Ramos (cell line): Measurements from ENCODE around the gene CXCL11.

Experiments
- in situ Hi-C: fragments of 300-500 bp; cut with MboI; formaldehyde crosslinking; loops from one replicate; pipeline ENCODE4 v1.14.3; 2022; ENCODE audit warnings: low sequenced_read_pairs; ENCODE audit not compliant: unreplicated experiment

The CXCL11 gene

GRCh38 chr4:76035799-76036380, at the start of gene CXCL11:
Gene CXCL11 (minus strand): TSS chr4:76036070. CDS start chr4:76035987, 83 bp downstream.
- in situ Hi-C loops: no loop called here

DNA sequence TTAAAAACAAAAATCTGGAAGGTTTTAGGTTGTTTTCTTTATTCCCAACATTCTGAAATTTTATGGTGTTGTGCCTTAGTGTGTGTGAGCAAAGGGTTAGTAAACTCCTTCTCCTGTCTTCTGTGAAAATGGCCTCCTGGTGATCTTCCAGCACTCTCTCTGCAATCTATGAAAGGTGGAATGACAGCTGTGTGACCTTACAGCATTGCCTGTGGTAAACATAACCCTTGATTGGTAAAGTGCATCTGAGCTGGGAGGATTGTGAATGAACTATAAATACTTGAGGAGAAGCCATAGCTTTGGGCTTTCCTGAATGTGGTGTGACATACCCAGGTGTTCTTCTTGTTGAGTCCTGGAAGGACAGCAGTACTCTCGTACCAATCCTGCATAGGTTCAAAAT, 48.7 kb upstream of the CXCL11 start:
- in situ Hi-C loops: no loop called here

- in situ Hi-C loops: no loop called here
Measured at GRCh38 chr4:76083386-76083988, 47.6 kb upstream of the CXCL11 start.

DNA sequence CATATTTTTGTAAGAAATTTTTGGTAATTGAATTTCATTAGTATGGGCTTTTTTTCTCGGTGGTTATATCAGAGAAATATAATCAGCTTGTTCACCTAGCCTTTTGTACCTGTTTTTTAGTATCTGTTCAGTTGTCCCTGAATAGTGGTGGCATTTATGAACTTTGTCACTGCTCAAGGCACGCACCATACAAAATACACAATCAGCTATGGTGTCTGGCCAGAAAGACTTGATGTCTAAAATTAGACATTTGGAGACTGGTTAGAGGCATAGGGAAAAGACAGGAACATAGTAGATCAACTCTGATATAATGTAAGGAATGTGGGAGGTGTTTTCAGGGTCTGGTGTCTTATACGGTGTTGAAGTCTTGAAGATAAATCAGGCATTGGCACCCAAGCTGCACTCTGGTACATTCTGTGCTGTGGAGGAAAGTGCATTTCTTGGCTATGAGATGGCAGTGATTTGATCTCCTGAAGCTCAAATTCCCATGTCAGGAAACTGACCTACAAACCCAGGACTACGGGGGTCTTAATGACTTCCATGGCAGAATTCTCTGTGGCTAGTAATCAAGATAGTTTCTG, 42.3 kb upstream of the CXCL11 start:
- in situ Hi-C loops: no loop called here

DNA sequence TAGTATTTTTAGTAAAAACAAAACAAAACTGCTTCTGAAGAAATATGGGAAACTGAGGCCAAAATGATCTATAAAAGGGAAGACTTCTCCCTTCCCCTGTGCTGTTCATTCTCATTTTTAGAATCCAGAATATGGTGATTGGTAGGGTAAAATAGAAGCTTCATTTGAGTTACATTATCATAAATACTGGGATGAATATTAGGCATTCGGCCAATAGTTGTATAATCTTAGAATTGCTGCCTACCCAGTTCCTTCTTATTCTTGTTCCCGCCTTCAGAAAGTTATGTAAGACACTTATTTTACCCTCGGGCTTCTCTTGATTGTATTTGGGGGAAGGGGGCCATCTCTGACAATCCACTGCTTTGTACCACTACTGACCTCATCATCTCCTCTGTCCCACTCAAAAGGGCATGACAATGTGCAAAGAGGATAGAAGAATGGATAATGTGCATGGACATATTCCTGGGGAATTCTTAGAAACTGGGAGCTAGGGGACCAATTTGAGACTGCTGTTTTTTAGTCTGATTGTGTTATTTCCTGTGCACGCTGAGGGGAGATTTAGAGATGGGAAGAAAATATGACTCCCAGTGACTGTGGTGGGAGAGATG, 39.2 kb upstream of the CXCL11 start:
- in situ Hi-C loops: loop anchor here (25.0 kb wide), 1 partner anchor 488 kb away; no protein-coding TSS in a partner anchor

DNA sequence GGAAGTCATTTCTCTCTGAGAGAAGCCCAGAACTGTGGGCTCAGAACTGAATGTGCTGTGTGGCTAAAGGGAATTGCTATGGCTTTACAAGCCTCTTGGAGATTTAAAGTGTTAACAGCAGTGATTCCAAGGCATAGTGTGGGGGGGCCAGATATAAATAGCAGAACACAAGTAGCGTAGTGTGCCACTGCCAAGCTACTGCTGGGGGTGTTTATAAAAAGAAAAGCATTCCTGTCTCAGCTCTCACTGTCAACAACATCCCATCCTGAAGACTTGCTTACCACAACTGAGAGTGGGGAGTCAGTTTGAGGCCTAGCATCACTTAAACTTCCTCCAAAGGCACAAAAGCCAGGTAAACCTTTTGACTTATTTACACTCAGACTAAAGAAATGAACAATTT, 38.6 kb upstream of the CXCL11 start, which contains the start of gene ART3:
Gene ART3, plus strand, starts transcription at position 242 of the 400 bp plus-strand sequence. CDS start 1,181 bp downstream, outside the sequence.
- in situ Hi-C loops: loop anchor here (25.0 kb wide), 1 partner anchor 487 kb away; no protein-coding TSS in a partner anchor

- in situ Hi-C loops: loop anchor here (25.0 kb wide), 1 partner anchor 485 kb away; no protein-coding TSS in a partner anchor
Measured at GRCh38 chr4:76072760-76073159, 36.9 kb upstream of the CXCL11 start.

GRCh38 chr4:76067652-76068286, 31.9 kb upstream of the CXCL11 start:
- in situ Hi-C loops: loop anchor here (10.0 to 25.0 kb wide), 3 partner anchors 63 to 480 kb away; partner anchors contain the start of genes CXCL9 and PPEF2

- in situ Hi-C loops: loop anchor here (10.0 to 25.0 kb wide), 3 partner anchors 62 to 479 kb away; partner anchors contain the start of genes CXCL9 and PPEF2
Measured at GRCh38 chr4:76066546-76066945, 30.7 kb upstream of the CXCL11 start.

DNA sequence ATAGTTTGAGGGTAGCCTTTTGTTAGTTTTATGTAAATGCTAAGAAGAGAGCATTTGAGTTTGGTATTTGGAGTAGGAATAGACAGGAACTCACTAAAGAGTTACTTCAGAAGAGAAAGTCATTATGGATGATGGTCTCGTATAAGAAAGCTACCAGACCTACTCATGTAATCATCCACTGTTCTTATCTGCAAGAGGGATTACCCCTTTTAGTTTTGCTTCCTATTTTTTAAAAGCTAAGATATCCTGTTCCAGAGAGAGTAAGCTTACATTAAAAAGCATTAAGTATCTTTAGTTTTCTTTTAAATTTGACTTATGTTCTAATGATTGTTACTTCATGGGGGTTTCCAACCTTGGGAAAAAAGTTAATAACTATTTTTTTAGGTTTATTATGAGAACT, 26.1 kb upstream of the CXCL11 start:
- in situ Hi-C loops: loop anchor here (10.0 to 25.0 kb wide), 3 partner anchors 57 to 475 kb away; partner anchors contain the start of genes CXCL9 and PPEF2

DNA sequence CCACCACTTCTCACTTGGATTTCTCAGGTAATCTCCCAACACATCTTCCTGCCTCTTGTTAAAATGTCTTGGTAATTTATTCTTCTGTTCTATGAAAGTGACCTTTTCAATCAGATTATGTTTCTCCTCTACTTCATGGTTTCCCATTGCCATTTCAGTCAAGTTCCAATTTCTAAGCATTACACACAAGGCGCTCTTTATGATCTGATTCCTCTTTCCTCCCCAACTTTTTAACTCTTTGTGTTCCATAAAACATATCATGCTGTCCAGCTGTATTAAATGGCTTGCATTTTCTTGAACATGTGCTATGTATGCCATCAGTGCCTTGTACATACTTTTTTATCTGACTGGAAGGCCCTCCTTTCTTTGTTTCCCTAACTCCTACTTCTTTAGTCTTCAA, 25.6 kb upstream of the CXCL11 start:
- in situ Hi-C loops: loop anchor here (10.0 to 25.0 kb wide), 3 partner anchors 57 to 474 kb away; partner anchors contain the start of genes CXCL9 and PPEF2

DNA sequence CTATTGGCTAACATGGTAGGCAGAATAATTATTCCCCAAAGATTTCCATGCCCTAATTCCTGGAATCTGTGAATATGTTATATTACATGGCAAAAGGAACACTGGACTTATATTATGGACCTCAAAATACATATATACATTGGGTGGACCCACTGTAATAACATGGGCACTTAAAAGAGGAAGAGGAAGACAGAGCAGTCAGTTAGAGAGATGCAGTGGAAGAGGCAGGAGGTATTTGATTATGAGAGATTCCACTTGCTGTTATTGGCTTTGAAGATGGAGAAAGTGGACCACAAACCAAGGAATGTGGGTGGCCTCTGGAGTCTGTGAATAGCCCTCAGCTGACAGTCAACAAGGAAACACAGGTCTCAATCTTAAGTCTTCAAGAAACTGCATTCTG, 24.6 kb upstream of the CXCL11 start:
- in situ Hi-C loops: loop anchor here (10.0 to 25.0 kb wide), 3 partner anchors 56 to 473 kb away; partner anchors contain the start of genes CXCL9 and PPEF2

DNA sequence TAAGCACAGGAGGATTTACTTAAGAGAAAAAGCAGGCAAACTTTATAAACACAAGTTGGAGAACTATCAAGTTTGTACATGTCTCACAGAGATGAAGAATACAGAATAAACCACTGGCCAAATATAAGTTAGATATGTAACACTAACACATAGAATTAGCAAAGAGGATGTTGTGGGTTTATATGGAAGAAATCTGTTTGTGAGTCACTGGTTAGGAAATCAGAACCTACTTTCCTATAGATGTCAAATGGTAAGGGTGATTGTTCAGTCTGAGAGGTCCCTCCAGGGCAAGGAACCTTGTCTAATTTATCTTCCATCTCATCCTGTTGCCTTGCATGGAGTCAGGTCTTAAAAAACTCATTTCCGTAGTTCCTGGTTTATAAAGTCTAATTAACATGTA, 23.9 kb upstream of the CXCL11 start:
- in situ Hi-C loops: loop anchor here (10.0 to 25.0 kb wide), 3 partner anchors 55 to 472 kb away; partner anchors contain the start of genes CXCL9 and PPEF2

GRCh38 chr4:76058888-76059426, 23.1 kb upstream of the CXCL11 start:
- in situ Hi-C loops: loop anchor here (25.0 kb wide), 1 partner anchor 472 kb away; no protein-coding TSS in a partner anchor

DNA sequence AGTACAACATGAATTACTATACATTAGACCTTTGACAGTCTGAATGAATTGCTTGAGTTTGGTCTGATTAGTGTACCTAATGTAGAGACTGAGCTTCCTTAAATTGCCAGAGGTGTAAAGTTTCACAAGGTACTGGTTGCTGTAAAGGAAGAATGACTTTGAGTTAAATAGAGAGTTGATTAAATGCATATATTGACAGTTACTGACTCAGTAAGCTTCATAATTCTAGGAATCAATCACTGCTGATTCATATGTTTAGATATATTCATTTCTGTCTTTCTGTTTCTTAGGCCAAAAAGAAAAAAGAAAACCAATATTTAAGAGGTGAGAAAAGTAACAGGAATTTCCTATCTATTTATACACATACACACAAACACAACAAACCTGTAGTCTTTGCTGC, 22.4 kb upstream of the CXCL11 start:
- in situ Hi-C loops: loop anchor here (25.0 kb wide), 1 partner anchor 471 kb away; no protein-coding TSS in a partner anchor

DNA sequence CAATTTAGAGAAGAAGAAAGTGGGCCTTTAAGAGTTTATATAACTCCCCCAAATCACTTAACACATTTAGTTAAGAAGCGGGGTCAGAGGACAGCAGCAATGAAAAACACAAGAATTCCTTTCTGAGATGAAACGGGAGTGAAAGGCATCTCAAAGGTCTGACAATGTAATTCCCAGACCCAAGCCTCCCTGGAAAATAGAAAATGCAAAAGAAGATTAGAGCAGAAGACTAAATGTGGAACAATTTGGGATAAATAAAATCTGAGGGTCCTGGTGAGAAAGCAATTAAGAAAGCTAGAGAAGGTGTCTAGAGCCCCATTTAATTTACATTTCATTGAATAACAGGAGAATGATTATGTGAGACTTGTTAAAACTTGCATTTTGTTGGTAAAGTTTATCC, 19.6 kb upstream of the CXCL11 start:
- in situ Hi-C loops: loop anchor here (25.0 kb wide), 1 partner anchor 468 kb away; no protein-coding TSS in a partner anchor

- in situ Hi-C loops: loop anchor here (25.0 kb wide), 1 partner anchor 468 kb away; no protein-coding TSS in a partner anchor
Measured at GRCh38 chr4:76055016-76055415, 19.1 kb upstream of the CXCL11 start.

- in situ Hi-C loops: loop anchor here (25.0 kb wide), 1 partner anchor 466 kb away; no protein-coding TSS in a partner anchor
Measured at GRCh38 chr4:76053730-76054129, 17.9 kb upstream of the CXCL11 start.

GRCh38 chr4:76050560-76051050, 14.7 kb upstream of the CXCL11 start:
- in situ Hi-C loops: loop anchor here (25.0 kb wide), 1 partner anchor 463 kb away; no protein-coding TSS in a partner anchor
